Activated effector memory CD4-positive, alpha-beta T cell treated with Interleukin-2 at 50 U/mL for 16 hours (primary cell): ENCODE data around the gene NEURL1B.
"Not testable (repeated sequence)": the region's sequence is repeated elsewhere in the genome, so short reads cannot be mapped to it uniquely, and the experiment has no call there.

Source experiments
- DNase-seq: peaks from one replicate; pipeline ENCODE4 v3.0.0-alpha.2; 2020

The NEURL1B gene

GRCh38 chr5:172658961-172659501 lies 18.0 kb downstream of the NEURL1B start:
- DNase-seq: no peak

- DNase-seq: no peak
Measured at GRCh38 chr5:172659570-172659908, 18.5 kb downstream of the NEURL1B start.

- DNase-seq: no peak
Measured at GRCh38 chr5:172659909-172660628, 19.0 kb downstream of the NEURL1B start.

GRCh38 chr5:172660974-172661373 lies 19.9 kb downstream of the NEURL1B start:
- no peak for DNase-seq

GRCh38 chr5:172661526-172661925 lies 20.5 kb downstream of the NEURL1B start:
- DNase-seq: no peak

GRCh38 chr5:172662596-172662995 lies 21.5 kb downstream of the NEURL1B start:
- DNase-seq: no peak

- no peak for DNase-seq
Measured at GRCh38 chr5:172664018-172664417, 23.0 kb downstream of the NEURL1B start.

- no peak for DNase-seq
Measured at GRCh38 chr5:172664681-172665541, 23.8 kb downstream of the NEURL1B start.

- DNase-seq: no peak
Measured at GRCh38 chr5:172666251-172666650, 25.2 kb downstream of the NEURL1B start.

- no peak for DNase-seq
Measured at GRCh38 chr5:172667786-172668593, 26.9 kb downstream of the NEURL1B start.

- DNase-seq: no peak
Measured at GRCh38 chr5:172668594-172669071, 27.6 kb downstream of the NEURL1B start.

GRCh38 chr5:172669386-172670004 lies 28.4 kb downstream of the NEURL1B start:
- DNase-seq: no peak

- DNase-seq: no peak
Measured at GRCh38 chr5:172670005-172670402, 28.9 kb downstream of the NEURL1B start.

GRCh38 chr5:172670444-172670843 lies 29.4 kb downstream of the NEURL1B start:
- DNase-seq: no peak

GRCh38 chr5:172671091-172671490 lies 30.0 kb downstream of the NEURL1B start:
- no peak for DNase-seq

GRCh38 chr5:172672681-172673080 lies 31.6 kb downstream of the NEURL1B start:
- DNase-seq: no peak

- no peak for DNase-seq
Measured at GRCh38 chr5:172674155-172674554, 33.1 kb downstream of the NEURL1B start.

- no peak for DNase-seq
Measured at GRCh38 chr5:172676914-172677475, 35.9 kb downstream of the NEURL1B start.

GRCh38 chr5:172678362-172678874 lies 37.4 kb downstream of the NEURL1B start:
- DNase-seq: not testable (repeated sequence)

GRCh38 chr5:172678902-172679301 lies 37.8 kb downstream of the NEURL1B start:
- DNase-seq: no peak

- DNase-seq: no peak
Measured at GRCh38 chr5:172679628-172680212, 38.7 kb downstream of the NEURL1B start.

- no peak for DNase-seq
Measured at GRCh38 chr5:172680921-172681320, 39.9 kb downstream of the NEURL1B start.
